GM12878 (cell line): ENCODE data around the gene NSUN7.

Experiments
- CBX3 ChIP-seq: fragments of 200-600 bp; sonication (generic); IDR thresholded peaks from 2 replicates; pipeline ENCODE4 v1.6.1; 2016; ENCODE audit warnings: low read depth, borderline replicate concordance
- GABPA ChIP-seq: IDR thresholded peaks from 2 replicates; pipeline ENCODE4 v1.6.1; 2014; ENCODE audit warnings: antibody characterized with exemption, low read depth, mild to moderate bottlenecking, inconsistent platforms
- MTA3 ChIP-seq: IDR thresholded peaks from 2 replicates; pipeline ENCODE4 v1.6.1; 2012; ENCODE audit warnings: low read length, inconsistent platforms, borderline replicate concordance
- NFYB ChIP-seq: IDR thresholded peaks from 2 replicates; pipeline ENCODE4 v1.6.1; 2011; ENCODE audit warnings: low read depth, mild to moderate bottlenecking, low read length, improper control_type of control experiment, moderate library complexity; ENCODE audit not compliant: insufficient read depth
- POLR2AphosphoS5 ChIP-seq: IDR thresholded peaks from 2 replicates; pipeline ENCODE4 v1.6.1; 2011; ENCODE audit warnings: mild to moderate bottlenecking, low read length, inconsistent platforms
- RBBP5 ChIP-seq: fragments of 200-600 bp; sonication (generic); conservative IDR thresholded peaks from 2 replicates; pipeline ENCODE4 v1.6.1; 2016
- TBL1XR1 ChIP-seq: IDR thresholded peaks from 2 replicates; pipeline ENCODE4 v1.6.1; 2012; ENCODE audit warnings: low read depth, low read length, improper control_type of control experiment
- TF ChIP-seq, protein P1 (sequence below), 3 experiments: IDR thresholded peaks in 2 of 3; conservative IDR thresholded peaks in 1 of 3; 2 replicates each; pipeline ENCODE4 v1.5.1; 2011; ENCODE audit warnings: low read depth in 3 of 3, low read length in 3 of 3, mild to moderate bottlenecking in 3 of 3, control low read depth in 2 of 3, moderate library complexity in 2 of 3, inconsistent platforms in 1 of 3, mixed read lengths in 1 of 3; ENCODE audit not compliant: control insufficient read depth in 2 of 3, insufficient read depth in 1 of 3; ENCODE audit errors: extremely low read depth in 1 of 3
- TF ChIP-seq, protein P2 (sequence below): IDR thresholded peaks from 2 replicates; pipeline ENCODE4 v1.6.1; 2012; ENCODE audit warnings: low read depth, low read length, improper control_type of control experiment

DNA sequence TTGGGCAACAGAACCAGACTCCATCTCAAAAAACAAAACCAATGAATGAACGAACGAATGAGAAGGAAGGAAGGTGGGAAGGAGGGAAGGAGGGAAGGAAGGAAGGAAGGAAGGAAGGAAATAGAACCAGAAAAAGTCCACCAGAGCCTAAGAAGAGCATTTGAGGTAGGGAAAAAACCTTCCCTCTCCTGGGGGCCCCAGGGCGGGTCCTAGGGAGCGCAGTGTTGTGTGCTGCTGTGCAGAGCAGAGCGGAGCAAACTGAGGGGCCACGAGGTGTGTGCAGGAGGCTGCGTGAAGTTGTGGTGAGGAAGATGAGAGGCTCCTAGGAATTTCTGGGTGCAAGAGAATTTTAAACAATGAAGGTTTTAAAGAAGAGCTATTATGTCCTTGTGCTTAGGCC is 16.0 kb upstream of the NSUN7 start:
- TF ChIP-seq POLR2AphosphoS5 (no peak), CBX3 (no peak), MTA3 (no peak), RBBP5 (no peak), GABPA (no peak), NFYB (no peak), TBL1XR1 (no peak)
- TF ChIP-seq, protein P1, sequence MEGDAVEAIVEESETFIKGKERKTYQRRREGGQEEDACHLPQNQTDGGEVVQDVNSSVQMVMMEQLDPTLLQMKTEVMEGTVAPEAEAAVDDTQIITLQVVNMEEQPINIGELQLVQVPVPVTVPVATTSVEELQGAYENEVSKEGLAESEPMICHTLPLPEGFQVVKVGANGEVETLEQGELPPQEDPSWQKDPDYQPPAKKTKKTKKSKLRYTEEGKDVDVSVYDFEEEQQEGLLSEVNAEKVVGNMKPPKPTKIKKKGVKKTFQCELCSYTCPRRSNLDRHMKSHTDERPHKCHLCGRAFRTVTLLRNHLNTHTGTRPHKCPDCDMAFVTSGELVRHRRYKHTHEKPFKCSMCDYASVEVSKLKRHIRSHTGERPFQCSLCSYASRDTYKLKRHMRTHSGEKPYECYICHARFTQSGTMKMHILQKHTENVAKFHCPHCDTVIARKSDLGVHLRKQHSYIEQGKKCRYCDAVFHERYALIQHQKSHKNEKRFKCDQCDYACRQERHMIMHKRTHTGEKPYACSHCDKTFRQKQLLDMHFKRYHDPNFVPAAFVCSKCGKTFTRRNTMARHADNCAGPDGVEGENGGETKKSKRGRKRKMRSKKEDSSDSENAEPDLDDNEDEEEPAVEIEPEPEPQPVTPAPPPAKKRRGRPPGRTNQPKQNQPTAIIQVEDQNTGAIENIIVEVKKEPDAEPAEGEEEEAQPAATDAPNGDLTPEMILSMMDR (IDR thresholded peaks at IDR 0.05 in 2 of 3, conservative IDR thresholded peaks at IDR 0.05 in 1 of 3; ENCODE audit: control insufficient read depth in 2 of 3, extremely low read depth in 1 of 3, insufficient read depth in 1 of 3, low read depth in 3 of 3, low read length in 3 of 3): no peak
- TF ChIP-seq, protein P2, sequence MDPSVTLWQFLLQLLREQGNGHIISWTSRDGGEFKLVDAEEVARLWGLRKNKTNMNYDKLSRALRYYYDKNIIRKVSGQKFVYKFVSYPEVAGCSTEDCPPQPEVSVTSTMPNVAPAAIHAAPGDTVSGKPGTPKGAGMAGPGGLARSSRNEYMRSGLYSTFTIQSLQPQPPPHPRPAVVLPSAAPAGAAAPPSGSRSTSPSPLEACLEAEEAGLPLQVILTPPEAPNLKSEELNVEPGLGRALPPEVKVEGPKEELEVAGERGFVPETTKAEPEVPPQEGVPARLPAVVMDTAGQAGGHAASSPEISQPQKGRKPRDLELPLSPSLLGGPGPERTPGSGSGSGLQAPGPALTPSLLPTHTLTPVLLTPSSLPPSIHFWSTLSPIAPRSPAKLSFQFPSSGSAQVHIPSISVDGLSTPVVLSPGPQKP: no peak
